Upper lobe of left lung (tissue), 6 donors: ENCODE measurements around the gene PIK3C2G. TPM values are rescaled to one million over a fixed set of nuclear protein-coding genes. Genes with fewer than 3 reads are reported as not detected.

Experiments used
- ATAC-seq, 2 donors: fragments of 200-7000 bp; cut with Tn5 transposase; one replicate each; pipeline ENCODE4 v1.9.1; 2022; ENCODE audit warnings: mild to moderate bottlenecking in 2 of 2, moderate library complexity in 2 of 2; ENCODE audit not compliant: low FRiP score in 2 of 2
- DNase-seq, 2 donors: peaks; one replicate each; pipeline ENCODE4 v3.0.0-alpha.2; 2019 to 2020
- H3K27ac ChIP-seq, 4 donors: fragments of 200-600 bp; sonication (generic); one replicate each; pipeline ENCODE4 v1.5.1; 2016 to 2019
- H3K27me3 ChIP-seq, 4 donors: fragments of 200-600 bp; sonication (generic); one replicate each; pipeline ENCODE4 v1.5.1; 2017 to 2019
- H3K36me3 ChIP-seq, 4 donors: fragments of 200-600 bp; sonication (generic); one replicate each; pipeline ENCODE4 v1.5.1; 2016 to 2019
- H3K4me1 ChIP-seq, 4 donors: fragments of 200-600 bp; sonication (generic); one replicate each; pipeline ENCODE4 v1.5.1; 2018 to 2019
- H3K4me3 ChIP-seq, 4 donors: fragments of 200-600 bp; sonication (generic); one replicate each; pipeline ENCODE4 v1.5.1; 2017 to 2019; ENCODE audit warnings: mild to moderate bottlenecking in 2 of 4, moderate library complexity in 1 of 4
- H3K9me3 ChIP-seq, 4 donors: fragments of 200-600 bp; sonication (generic); one replicate each; pipeline ENCODE4 v1.5.1; 2018 to 2019
- EP300 ChIP-seq, 4 donors: sonication (generic); formaldehyde crosslinking; IDR thresholded peaks; one replicate each; pipeline ENCODE4 v1.5.1; 2017; ENCODE audit warnings: antibody characterized with exemption in 4 of 4, control low read depth in 2 of 4
- POLR2A ChIP-seq, 4 donors: fragments of 450-650 bp; IDR thresholded peaks; one replicate each; pipeline ENCODE4 v1.5.1; 2016 to 2017; ENCODE audit warnings: antibody characterized with exemption in 4 of 4, mild to moderate bottlenecking in 2 of 4
- POLR2AphosphoS5 ChIP-seq, 2 donors: sonication (generic); formaldehyde crosslinking; IDR thresholded peaks; one replicate each; pipeline ENCODE4 v1.5.1; 2017; ENCODE audit warnings: antibody characterized with exemption in 2 of 2
- WGBS, 2 donors: methylation state at CpG; one replicate each; pipeline ENCODE4 v1.1.5; 2017 to 2018; 5-methylcytosine and 5-hydroxymethylcytosine counted together
- total RNA-seq, 6 donors: library from RNA; depleted of rRNA in 4 of 6; stranded (reverse); fragments of >200 nt in 4 of 6; gene quantifications; one replicate each; pipeline versions ENCODE4 v1.1.0 to v1.2.1, GENCODE V29; 2016 to 2021
- TF ChIP-seq, protein P1 (sequence below), 6 experiments: fragments of 450-650 bp in 4 of 6; fragments of 200-600 bp in 2 of 6; sonication (generic) in 2 of 6; IDR thresholded peaks; one replicate each; pipeline ENCODE4 v1.5.1; 2016 to 2019; ENCODE audit warnings: antibody characterized with exemption in 6 of 6
- donor health status: DM: no; HTN: no; CAD: no; lungs with moderate emphysema.
- donor health status: DM: no; HTN: yes; CAD: no; lungs with severe emphysema.

Gene PIK3C2G
- total RNA-seq, 6 donors from 2014 or later, result 0.33 to 3.1 (median 0.39) TPM; not detected in 1

DNA sequence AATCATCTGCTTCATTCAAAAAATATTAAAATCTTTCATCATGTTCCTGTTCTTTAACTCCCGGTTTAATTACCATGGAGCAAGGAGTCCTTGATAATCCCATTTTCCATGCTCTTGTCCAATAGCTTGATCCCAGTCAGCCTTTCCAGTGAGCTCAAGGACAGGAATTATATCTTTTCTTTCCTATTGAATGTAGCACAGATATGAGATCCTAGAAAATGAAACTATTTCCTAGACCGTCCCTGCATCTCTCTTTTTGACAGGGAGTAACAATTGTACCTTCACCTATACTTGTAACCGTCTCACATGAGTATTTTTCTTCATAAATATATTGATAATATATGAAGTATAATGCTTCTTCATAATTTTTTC lies 35.6 kb downstream of the PIK3C2G start:
- peak in 1 of 2 donors; percentile 64 for ATAC-seq
- WGBS, 2 donors, result 77 to 80% methylated on average over 3 of the region's 3 CpGs
- no peaks in the 10 kb centered on the region for H3K27me3 ChIP-seq
- H3K27ac ChIP-seq, result no peak overlapping the region
- TF ChIP-seq, protein P1, sequence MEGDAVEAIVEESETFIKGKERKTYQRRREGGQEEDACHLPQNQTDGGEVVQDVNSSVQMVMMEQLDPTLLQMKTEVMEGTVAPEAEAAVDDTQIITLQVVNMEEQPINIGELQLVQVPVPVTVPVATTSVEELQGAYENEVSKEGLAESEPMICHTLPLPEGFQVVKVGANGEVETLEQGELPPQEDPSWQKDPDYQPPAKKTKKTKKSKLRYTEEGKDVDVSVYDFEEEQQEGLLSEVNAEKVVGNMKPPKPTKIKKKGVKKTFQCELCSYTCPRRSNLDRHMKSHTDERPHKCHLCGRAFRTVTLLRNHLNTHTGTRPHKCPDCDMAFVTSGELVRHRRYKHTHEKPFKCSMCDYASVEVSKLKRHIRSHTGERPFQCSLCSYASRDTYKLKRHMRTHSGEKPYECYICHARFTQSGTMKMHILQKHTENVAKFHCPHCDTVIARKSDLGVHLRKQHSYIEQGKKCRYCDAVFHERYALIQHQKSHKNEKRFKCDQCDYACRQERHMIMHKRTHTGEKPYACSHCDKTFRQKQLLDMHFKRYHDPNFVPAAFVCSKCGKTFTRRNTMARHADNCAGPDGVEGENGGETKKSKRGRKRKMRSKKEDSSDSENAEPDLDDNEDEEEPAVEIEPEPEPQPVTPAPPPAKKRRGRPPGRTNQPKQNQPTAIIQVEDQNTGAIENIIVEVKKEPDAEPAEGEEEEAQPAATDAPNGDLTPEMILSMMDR (IDR thresholded peaks at IDR 0.05), result no peak
- no peak for TF ChIP-seq POLR2A (IDR thresholded peaks at IDR 0.05)
- no peak for TF ChIP-seq EP300 (IDR thresholded peaks at IDR 0.05)
- TF ChIP-seq POLR2AphosphoS5 (IDR thresholded peaks at IDR 0.05), result no peak
- no peak overlapping the region for H3K4me3 ChIP-seq
- no peaks in the 10 kb centered on the region for H3K4me1 ChIP-seq
- no peaks in the 10 kb centered on the region for H3K36me3 ChIP-seq
- no peak for DNase-seq
- H3K9me3 ChIP-seq, result peaks cover 0 to 11% (median 4%) of the 10 kb centered on the region in 4 donors

DNA sequence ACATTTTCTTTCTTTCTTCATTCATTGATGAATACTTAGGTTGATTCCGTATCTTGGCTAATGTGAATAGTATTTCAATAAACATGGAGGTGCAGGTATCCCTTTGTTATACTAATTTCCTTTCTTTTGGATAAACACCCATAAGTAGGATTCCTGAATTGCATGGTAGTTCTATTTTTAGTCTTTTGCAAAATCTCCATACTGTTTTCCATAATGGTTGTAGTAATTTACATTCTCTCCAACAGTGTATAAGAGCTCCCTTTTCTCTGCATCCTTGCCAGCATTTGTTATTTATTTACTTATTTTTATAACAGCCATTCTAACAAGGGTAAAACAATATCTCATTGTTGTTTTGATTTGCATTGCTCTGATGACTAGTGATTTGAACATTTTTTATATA lies 36.6 kb downstream of the PIK3C2G start:
- Histone ChIP-seq H3K9me3 (peaks cover 0 to 16% (median 4%) of the 10 kb centered on the region in 4 donors), H3K27me3 (no peaks in the 10 kb centered on the region), H3K4me1 (no peaks in the 10 kb centered on the region), H3K27ac (no peak overlapping the region), H3K4me3 (no peak overlapping the region), H3K36me3 (no peaks in the 10 kb centered on the region)
- TF ChIP-seq, protein P1 (IDR thresholded peaks at IDR 0.05), result no peak
- TF ChIP-seq POLR2A (IDR thresholded peaks at IDR 0.05) (no peak), EP300 (IDR thresholded peaks at IDR 0.05) (no peak), POLR2AphosphoS5 (IDR thresholded peaks at IDR 0.05) (no peak)
- ATAC-seq, result no peak
- DNase-seq, result no peak
- 74 to 76% methylated on average over 1 of the region's 1 CpG for WGBS, 2 donors

DNA sequence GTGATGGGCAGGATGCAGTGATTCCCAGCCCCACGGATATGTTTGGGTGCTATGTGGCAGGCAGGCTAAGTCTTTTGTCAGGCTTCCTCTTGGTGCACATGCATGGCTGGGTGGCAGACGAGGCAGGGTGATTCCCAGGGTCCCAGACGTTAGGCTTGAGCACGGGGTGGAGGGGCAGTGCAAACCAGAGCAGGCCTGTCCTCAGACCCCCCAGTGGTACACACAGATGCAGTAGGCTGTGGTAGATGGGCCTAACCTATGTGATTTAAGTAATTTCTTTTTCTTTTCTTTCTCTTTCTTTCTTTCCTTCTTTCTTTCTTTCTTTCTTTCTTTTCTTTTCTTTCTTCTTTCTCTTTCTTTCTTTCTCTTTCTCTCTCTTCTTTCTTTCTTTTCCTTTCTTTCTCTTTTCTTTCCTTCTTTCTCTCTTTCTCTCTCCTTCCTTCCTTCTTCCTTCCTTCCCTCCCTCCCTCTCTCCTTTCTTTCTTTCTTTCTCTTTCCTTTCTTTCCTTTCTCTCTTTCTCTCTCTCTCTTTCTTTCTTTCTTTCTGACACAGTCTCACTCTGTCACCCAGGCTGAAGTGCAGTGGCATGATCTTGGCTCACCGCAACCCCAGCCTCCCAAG lies 41.6 kb downstream of the PIK3C2G start:
- 89 to 93% methylated on average over 4 of the region's 5 CpGs for WGBS, 2 donors
- H3K27ac ChIP-seq, result no peak overlapping the region
- peak in 1 of 2 donors; percentile 0 for DNase-seq
- no peaks in the 10 kb centered on the region for H3K27me3 ChIP-seq
- ATAC-seq, result peak in 1 of 2 donors; percentile 57
- TF ChIP-seq POLR2AphosphoS5 (IDR thresholded peaks at IDR 0.05) (no peak), POLR2A (IDR thresholded peaks at IDR 0.05) (no peak), EP300 (IDR thresholded peaks at IDR 0.05) (no peak)
- TF ChIP-seq, protein P1 (IDR thresholded peaks at IDR 0.05), result no peak
- peaks cover 0 to 16% (median 4%) of the 10 kb centered on the region in 4 donors for H3K9me3 ChIP-seq
- H3K36me3 ChIP-seq, result no peaks in the 10 kb centered on the region
- H3K4me3 ChIP-seq, result no peak overlapping the region
- H3K4me1 ChIP-seq, result no peaks in the 10 kb centered on the region

DNA sequence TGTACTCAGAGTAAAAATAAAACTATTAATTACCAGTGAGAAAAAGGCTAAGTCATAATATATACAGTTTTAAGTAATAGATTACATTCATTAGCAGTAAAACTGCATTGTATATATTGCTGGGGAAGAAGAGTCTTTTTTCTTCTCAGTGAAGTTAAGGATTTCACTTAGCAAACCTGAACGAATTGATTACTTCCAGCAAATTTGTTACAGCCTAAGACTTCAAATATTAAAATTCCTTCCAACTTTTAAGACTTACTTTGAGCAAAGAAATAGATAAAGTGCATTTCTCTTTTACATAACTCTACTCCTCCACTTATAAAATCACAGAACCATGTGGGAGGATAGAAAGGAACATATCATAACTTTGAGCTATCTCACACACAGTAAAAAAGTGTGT lies 43.3 kb downstream of the PIK3C2G start:
- TF ChIP-seq, protein P1 (IDR thresholded peaks at IDR 0.05), result no peak
- TF ChIP-seq POLR2A (IDR thresholded peaks at IDR 0.05), result no peak
- TF ChIP-seq POLR2AphosphoS5 (IDR thresholded peaks at IDR 0.05), result no peak
- no peak for TF ChIP-seq EP300 (IDR thresholded peaks at IDR 0.05)
- Histone ChIP-seq H3K36me3 (no peaks in the 10 kb centered on the region), H3K27ac (no peak overlapping the region), H3K4me3 (no peak overlapping the region), H3K9me3 (peaks cover 0 to 16% (median 4%) of the 10 kb centered on the region in 4 donors), H3K4me1 (no peaks in the 10 kb centered on the region), H3K27me3 (no peaks in the 10 kb centered on the region)
- ATAC-seq, result no peak
- DNase-seq, result no peak
- 28 to 76% methylated on average over 1 of the region's 1 CpG for WGBS, 2 donors

DNA sequence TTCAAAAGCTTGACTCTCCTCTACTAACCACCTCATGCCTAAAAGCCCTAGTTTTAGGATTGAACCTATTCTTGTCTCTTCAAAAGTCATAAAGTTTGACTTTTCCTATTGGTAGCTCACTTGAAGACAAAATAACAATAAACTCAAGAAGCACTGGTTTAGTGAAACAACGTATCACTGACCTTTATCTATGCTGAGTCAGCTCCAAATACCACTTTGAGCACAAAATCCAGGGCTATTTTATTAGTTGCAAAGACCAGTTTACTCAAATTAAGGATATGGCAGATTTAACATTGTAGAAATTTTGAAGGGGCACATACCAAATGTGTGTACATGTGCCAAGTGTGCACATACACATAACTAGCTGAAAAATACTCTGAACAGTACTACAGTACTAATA lies 45.0 kb downstream of the PIK3C2G start:
- WGBS, 2 donors, result 58 to 66% methylated on average over 1 of the region's 1 CpG
- TF ChIP-seq EP300 (IDR thresholded peaks at IDR 0.05), result no peak
- no peak for TF ChIP-seq POLR2AphosphoS5 (IDR thresholded peaks at IDR 0.05)
- no peak for TF ChIP-seq POLR2A (IDR thresholded peaks at IDR 0.05)
- TF ChIP-seq, protein P1 (IDR thresholded peaks at IDR 0.05), result no peak

More for the DNA sequence above, 45.0 kb downstream of the PIK3C2G start:
- Histone ChIP-seq H3K27ac (no peak overlapping the region), H3K9me3 (peaks cover 0 to 10% (median 3%) of the 10 kb centered on the region in 4 donors), H3K27me3 (no peaks in the 10 kb centered on the region), H3K36me3 (no peaks in the 10 kb centered on the region), H3K4me3 (no peak overlapping the region), H3K4me1 (no peaks in the 10 kb centered on the region)
- no peak for DNase-seq
- ATAC-seq, result no peak
